Body of pancreas (tissue), 4 donors: ENCODE measurements around the gene CRLF1.

ENCODE experiments used
- POLR2A ChIP-seq, 3 donors: fragments of 450-650 bp; IDR thresholded peaks; one replicate each; pipeline ENCODE4 v1.6.1; 2016; ENCODE audit warnings: antibody characterized with exemption in 3 of 3, mild to moderate bottlenecking in 2 of 3
- TF ChIP-seq, protein P1 (sequence below), 7 experiments: fragments of 450-650 bp in 4 of 7; fragments of 200-600 bp in 3 of 7; sonication (generic) in 3 of 7; IDR thresholded peaks; one replicate each; pipeline ENCODE4 v1.5.1; 2016 to 2019; ENCODE audit warnings: antibody characterized with exemption in 7 of 7

DNA sequence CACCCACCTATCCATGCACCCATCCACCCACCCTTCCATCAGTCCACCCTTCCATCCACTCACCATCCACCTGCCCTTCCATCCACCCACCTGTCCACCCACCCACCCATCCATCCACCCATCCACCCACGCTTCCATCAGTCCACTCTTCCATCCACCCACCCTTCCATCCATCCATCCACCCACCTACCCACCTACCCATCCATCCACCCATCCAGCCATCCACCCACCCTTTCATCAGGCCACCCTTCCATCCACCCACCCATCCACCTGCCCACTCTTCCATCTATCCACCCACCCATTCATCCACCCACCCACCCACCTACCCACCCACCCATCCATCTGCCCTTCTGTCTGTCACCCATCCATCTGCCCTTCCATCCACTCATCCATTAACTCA is 47.3 kb upstream of the CRLF1 start:
- TF ChIP-seq POLR2A (IDR thresholded peaks at IDR 0.05): no peak
- TF ChIP-seq, protein P1, sequence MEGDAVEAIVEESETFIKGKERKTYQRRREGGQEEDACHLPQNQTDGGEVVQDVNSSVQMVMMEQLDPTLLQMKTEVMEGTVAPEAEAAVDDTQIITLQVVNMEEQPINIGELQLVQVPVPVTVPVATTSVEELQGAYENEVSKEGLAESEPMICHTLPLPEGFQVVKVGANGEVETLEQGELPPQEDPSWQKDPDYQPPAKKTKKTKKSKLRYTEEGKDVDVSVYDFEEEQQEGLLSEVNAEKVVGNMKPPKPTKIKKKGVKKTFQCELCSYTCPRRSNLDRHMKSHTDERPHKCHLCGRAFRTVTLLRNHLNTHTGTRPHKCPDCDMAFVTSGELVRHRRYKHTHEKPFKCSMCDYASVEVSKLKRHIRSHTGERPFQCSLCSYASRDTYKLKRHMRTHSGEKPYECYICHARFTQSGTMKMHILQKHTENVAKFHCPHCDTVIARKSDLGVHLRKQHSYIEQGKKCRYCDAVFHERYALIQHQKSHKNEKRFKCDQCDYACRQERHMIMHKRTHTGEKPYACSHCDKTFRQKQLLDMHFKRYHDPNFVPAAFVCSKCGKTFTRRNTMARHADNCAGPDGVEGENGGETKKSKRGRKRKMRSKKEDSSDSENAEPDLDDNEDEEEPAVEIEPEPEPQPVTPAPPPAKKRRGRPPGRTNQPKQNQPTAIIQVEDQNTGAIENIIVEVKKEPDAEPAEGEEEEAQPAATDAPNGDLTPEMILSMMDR (IDR thresholded peaks at IDR 0.05): no peak
